ENCODE measurements around the gene NUP98. TPM values are rescaled to one million over a fixed set of nuclear protein-coding genes. Genes with fewer than 3 reads are reported as not detected.

The NUP98 gene
- total RNA-seq, 1 donor from 2014 or later: 129 TPM

DNA sequence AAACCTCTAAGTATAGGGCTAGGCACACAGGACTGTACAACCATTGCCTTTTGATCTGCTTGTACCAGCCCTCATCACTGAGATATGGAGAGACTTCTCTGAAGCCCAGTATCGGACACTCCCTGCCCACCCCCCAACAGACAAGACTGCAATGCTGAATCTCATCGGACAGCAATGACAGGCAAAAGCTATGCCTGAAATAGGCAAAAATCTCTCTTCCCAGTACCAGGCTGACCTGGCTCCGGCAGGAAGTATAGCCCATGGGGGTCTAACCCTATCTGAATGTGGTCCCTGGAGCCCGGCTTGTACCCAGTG lies 37.0 kb upstream of the NUP98 start:
- Mint-ChIP-seq H3K27ac (peak overlapping the region; percentile 85), H3K4me1 (peaks cover 80% of the 10 kb centered on the region), H3K36me3 (ENCODE audit: low read depth) (peaks cover 80% of the 10 kb centered on the region), H3K27me3 (no peaks in the 10 kb centered on the region), H3K4me3 (peak overlapping the region; percentile 93), H3K9me3 (no peaks in the 10 kb centered on the region)
- intact Hi-C loops (cut with micrococcal nuclease): no loop called here
- DNase-seq: no peak

DNA sequence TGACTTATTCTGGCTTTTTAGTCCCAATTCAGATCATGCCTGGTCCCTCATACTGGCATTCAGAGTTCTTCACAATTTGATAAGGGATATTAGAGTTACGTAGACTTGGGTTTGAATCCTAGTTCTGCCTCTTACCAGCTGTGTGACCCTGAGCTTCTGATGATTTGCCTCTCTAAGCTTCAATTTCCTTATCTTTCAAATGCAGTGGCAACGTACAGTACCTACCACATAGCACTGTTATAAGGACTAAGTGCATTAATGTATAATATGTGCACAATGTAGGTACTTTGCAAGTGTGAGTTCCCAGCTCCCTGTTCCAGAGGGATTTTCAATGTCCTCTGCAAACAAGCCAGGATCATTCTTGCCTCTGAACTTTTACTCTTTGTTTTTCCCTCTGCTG lies 36.1 kb upstream of the NUP98 start:
- peaks cover 76% of the 10 kb centered on the region for H3K36me3 Mint-ChIP-seq (ENCODE audit: low read depth)
- peak overlapping the region; percentile 93 for H3K4me3 Mint-ChIP-seq
- no peaks in the 10 kb centered on the region for H3K27me3 Mint-ChIP-seq
- intact Hi-C loops (cut with micrococcal nuclease): no loop called here
- H3K4me1 Mint-ChIP-seq: peaks cover 73% of the 10 kb centered on the region
- DNase-seq: no peak
- peak overlapping the region; percentile 85 for H3K27ac Mint-ChIP-seq
- no peaks in the 10 kb centered on the region for H3K9me3 Mint-ChIP-seq

DNA sequence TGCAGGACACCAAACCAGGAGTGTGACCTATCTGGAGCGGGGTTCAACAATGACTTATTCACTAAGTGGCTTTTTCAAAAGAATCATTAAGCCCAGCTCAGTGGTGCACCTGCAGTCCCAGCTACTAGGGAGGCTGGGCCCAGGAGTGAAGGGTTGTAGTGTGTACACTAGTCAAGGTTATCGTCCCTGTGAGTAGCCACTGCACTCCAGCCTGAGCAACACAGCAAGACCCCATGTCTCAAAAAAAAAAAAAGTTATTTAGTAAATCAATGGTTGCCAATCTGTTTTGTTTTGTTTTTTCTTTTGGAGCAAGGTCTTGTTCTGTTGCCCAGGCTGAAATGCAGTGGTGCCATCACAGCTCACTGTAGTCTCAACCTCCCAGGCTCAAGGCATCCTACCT lies 35.5 kb upstream of the NUP98 start:
- Mint-ChIP-seq H3K27ac (peak overlapping the region; percentile 30), H3K27me3 (no peaks in the 10 kb centered on the region), H3K36me3 (ENCODE audit: low read depth) (peaks cover 76% of the 10 kb centered on the region), H3K9me3 (no peaks in the 10 kb centered on the region), H3K4me3 (no peak overlapping the region), H3K4me1 (peaks cover 68% of the 10 kb centered on the region)
- intact Hi-C loops (cut with micrococcal nuclease): no loop called here
- DNase-seq: no peak

DNA sequence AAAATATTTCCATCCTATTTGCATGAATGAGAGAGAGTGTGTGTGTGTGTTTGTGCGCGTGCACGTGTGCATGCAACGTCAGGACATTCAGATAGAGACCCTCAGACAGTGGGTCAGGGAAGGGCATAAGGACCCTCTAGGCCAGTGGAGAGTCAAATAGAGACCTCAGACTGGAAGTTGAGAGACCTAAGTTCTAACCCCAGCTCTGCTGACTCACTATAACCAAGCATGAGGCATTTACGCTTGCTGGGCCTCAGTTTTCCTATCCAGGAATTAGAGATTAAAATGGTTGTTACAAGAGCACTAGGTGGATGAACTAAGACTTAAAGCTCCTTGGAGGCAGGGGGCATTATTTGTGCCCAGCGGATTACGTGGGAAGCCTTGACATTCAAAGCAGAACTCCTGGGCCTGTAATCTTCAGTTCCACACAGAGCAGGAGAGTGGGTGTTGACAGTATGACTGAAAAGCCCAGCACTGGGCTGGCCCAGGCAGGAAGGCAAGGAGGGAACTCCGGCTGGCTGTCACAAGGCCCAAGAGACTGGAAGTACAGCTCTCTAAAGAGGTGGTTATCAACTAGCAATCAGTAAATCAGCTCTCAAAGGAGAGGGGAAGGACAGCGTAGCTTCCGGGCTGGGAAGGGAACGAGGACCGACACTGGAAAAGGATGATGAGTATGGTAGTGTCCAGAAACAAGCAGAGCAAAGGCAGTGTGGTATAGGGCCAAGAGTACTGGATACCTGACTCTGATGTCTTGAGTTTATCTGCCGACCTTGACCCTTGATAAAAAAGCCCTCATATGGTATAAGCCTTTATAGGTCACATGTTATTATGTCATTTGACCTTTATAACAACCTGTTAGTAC lies 34.3 kb upstream of the NUP98 start:
- intact Hi-C loops (cut with micrococcal nuclease): no loop called here
- peaks cover 65% of the 10 kb centered on the region for H3K4me1 Mint-ChIP-seq
- DNase-seq: no peak
- H3K27ac Mint-ChIP-seq: peak overlapping the region; percentile 80
- no peaks in the 10 kb centered on the region for H3K27me3 Mint-ChIP-seq
- peaks cover 82% of the 10 kb centered on the region for H3K36me3 Mint-ChIP-seq (ENCODE audit: low read depth)
- no peaks in the 10 kb centered on the region for H3K9me3 Mint-ChIP-seq
- H3K4me3 Mint-ChIP-seq: peak overlapping the region; percentile 49

DNA sequence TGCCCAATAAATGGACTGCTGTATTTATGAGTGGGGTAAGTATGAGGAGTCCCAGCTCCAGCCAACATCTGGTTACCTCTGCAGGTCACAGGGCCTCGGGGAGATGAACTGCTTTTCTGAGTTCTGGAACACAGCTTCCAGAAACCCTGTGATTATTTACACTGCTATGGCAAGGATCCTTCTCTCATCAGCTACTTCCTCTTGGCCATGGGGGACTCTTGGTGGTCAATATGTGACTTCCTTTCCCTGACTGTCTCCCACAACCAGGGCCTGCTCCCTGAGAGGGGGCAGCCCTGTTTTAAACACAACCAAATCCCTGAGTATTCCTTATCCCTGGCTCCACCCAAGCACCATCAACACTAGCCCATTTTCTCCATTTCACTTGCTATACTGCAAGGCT lies 33.4 kb upstream of the NUP98 start:
- H3K27me3 Mint-ChIP-seq: no peaks in the 10 kb centered on the region
- H3K4me1 Mint-ChIP-seq: peaks cover 65% of the 10 kb centered on the region
- intact Hi-C loops (cut with micrococcal nuclease): no loop called here
- H3K4me3 Mint-ChIP-seq: no peak overlapping the region
- no peaks in the 10 kb centered on the region for H3K9me3 Mint-ChIP-seq
- DNase-seq: no peak
- H3K27ac Mint-ChIP-seq: peak overlapping the region; percentile 80
- peaks cover 84% of the 10 kb centered on the region for H3K36me3 Mint-ChIP-seq (ENCODE audit: low read depth)

DNA sequence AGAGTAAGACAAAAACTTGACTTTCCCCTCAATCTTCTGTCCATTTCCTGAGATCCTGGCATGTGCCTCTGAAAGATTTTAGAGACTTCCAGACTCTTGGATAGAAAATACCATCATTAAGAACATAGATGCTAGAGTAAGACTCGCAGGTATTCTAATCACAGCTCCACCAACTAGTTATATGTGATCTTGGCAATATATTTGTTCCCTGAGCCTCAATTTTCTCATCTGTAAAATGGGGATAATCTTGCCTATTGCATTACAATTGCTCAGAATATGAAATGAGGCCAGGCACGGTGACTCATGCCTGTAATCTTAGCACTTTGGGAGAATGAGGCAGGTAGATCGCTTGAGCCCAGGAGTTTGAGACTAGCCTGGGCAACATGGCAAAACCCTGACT lies 32.7 kb upstream of the NUP98 start:
- intact Hi-C loops (cut with micrococcal nuclease): no loop called here
- DNase-seq: no peak
- H3K9me3 Mint-ChIP-seq: no peaks in the 10 kb centered on the region
- H3K4me3 Mint-ChIP-seq: no peak overlapping the region
- no peaks in the 10 kb centered on the region for H3K27me3 Mint-ChIP-seq
- H3K4me1 Mint-ChIP-seq: peaks cover 61% of the 10 kb centered on the region
- peaks cover 80% of the 10 kb centered on the region for H3K36me3 Mint-ChIP-seq (ENCODE audit: low read depth)
- H3K27ac Mint-ChIP-seq: peak overlapping the region; percentile 25

DNA sequence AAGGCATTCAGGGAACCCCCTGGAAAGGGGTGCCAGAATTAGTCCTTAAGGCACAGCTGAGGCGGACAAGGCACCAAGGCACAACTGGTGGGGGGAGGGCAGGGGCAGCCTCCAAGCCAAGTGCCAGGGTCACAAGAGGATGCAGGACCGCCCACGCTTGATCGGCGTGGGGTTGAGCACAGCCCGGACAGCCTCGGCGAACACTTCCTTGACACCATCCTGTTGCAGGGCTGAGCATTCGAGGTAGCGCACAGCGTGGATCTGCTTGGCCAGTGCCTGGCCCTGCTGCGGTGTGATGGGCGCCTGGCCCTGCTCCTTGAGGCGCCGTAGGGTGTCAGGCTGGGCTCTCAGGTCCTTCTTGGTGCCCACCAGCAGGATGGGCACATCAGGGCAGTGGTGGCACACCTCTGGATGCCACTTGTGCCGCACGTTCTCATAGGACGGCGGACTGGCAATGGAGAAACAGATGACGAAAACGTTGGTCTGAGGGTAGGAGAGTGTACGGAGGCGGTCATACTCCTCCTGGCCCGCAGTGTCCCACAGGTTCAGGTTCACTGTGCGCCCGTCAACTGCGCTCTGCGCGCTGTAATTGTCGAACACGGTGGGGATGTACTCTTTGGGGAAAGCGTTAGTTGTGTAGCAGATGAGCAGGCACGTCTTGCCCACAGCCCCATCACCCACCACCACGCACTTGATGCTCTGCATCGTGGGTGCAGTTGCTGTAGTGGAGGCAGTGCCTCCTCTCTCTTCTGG lies 30.3 kb upstream of the NUP98 start:
- Mint-ChIP-seq H3K4me1 (peaks cover 51% of the 10 kb centered on the region), H3K27me3 (no peaks in the 10 kb centered on the region), H3K9me3 (no peaks in the 10 kb centered on the region), H3K4me3 (no peak overlapping the region), H3K27ac (no peak overlapping the region), H3K36me3 (ENCODE audit: low read depth) (peaks cover 69% of the 10 kb centered on the region)
- intact Hi-C loops (cut with micrococcal nuclease): no loop called here
- no peak for DNase-seq

DNA sequence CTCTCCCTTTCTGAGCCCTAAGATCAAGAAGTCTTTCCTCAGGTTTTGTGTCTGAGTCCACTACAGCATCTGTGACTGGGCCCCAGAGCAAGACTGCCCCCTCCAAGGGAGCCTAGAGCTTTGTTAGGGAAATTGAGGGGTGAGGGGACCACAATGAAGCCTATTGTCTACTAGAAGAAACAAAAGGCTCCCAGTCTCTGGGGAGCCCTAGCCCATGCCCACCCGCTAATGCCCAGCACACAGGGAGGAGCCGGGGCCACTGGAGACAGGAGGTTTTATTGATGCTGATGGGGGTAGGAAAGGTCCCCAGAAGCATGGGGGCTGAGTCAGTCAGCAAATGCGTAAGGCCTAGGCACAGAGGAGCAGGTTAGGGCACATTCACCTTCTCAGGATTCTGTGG lies 29.4 kb upstream of the NUP98 start:
- Mint-ChIP-seq H3K36me3 (ENCODE audit: low read depth) (peaks cover 64% of the 10 kb centered on the region), H3K4me3 (no peak overlapping the region), H3K4me1 (peaks cover 42% of the 10 kb centered on the region), H3K27ac (peak overlapping the region; percentile 47), H3K27me3 (no peaks in the 10 kb centered on the region), H3K9me3 (no peaks in the 10 kb centered on the region)
- DNase-seq: no peak
- intact Hi-C loops (cut with micrococcal nuclease): no loop called here

DNA sequence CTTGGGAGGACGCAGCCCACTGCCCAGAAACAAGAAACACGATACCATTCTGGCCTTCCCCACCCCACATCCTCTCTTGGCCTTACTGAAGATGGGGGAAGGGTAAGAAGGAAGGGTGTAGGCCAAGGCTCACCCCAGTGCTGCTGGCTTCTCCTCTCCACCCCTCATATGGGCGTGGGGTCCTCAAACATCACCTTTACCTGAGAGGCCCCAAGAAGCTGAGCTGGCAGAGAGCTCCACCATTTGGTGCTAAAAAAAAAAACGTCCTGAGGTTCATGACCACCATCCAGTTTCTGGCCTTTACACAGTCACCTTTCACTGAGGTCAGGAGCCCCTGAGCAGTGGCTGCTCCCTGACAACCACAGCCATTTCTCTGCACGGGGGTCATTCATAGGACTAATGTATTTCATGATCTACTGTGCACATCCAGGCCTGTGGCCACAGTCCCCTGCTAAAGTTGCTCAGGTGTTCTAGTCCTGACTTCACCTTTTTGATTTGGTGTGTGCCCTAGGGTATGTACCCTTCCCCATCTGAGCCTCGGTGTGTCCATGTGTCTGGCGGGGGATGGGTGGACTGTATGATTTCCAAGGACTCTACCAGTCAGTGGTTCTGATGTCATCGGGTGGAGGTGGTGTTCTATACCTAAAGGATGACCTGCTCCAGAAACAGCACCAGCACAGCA lies 28.3 kb upstream of the NUP98 start:
- Mint-ChIP-seq H3K4me3 (no peak overlapping the region), H3K4me1 (peaks cover 32% of the 10 kb centered on the region), H3K36me3 (ENCODE audit: low read depth) (peaks cover 53% of the 10 kb centered on the region), H3K27ac (peak overlapping the region; percentile 47), H3K9me3 (no peaks in the 10 kb centered on the region), H3K27me3 (no peaks in the 10 kb centered on the region)
- intact Hi-C loops (cut with micrococcal nuclease): loop anchor here (2.0 kb wide), 1 partner anchor 15 kb away; the partner anchor contains the start of gene RHOG
- no peak for DNase-seq

DNA sequence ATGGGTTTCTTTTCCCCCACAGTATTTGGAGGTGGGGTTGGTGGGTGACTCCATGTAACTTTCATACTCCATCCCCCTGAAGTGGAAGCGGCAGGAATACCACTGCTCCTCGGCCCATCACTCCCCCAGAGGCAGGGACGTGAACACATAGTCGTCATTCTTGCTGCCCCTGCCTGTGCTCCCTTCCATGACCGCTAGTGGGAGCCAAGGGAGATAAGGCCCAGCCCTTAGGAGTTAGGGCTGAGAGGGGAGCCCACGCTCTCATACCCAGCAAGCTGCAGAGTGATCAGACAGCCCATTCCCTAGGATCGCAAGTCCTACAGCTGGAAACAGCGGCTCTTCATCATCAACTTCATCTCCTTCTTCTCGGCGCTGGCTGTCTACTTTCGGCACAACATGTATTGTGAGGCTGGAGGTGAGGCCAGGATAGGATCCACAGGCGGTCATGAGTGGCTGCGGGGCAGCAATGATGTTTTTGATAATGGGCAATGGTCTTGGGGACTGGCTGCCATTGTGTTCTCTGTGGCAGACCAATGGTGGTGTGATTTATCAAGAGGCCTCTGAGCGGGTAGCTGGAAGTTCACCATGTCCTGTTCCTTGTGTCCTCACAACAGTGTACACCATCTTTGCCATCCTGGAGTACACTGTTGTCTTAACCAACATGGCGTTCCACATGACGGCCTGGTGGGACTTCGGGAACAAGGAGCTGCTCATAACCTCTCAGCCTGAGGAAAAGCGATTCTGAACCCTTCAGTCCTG lies 27.5 kb upstream of the NUP98 start:
- peaks cover 48% of the 10 kb centered on the region for H3K36me3 Mint-ChIP-seq (ENCODE audit: low read depth)
- H3K27me3 Mint-ChIP-seq: no peaks in the 10 kb centered on the region
- peak; percentile 94 for DNase-seq
- H3K27ac Mint-ChIP-seq: peak overlapping the region; percentile 71
- no peaks in the 10 kb centered on the region for H3K9me3 Mint-ChIP-seq
- H3K4me3 Mint-ChIP-seq: no peak overlapping the region
- intact Hi-C loops (cut with micrococcal nuclease): loop anchor here (1.0 to 2.0 kb wide), 2 partner anchors 16 to 247 kb away; partner anchors contain the start of gene RHOG
- H3K4me1 Mint-ChIP-seq: peaks cover 27% of the 10 kb centered on the region

DNA sequence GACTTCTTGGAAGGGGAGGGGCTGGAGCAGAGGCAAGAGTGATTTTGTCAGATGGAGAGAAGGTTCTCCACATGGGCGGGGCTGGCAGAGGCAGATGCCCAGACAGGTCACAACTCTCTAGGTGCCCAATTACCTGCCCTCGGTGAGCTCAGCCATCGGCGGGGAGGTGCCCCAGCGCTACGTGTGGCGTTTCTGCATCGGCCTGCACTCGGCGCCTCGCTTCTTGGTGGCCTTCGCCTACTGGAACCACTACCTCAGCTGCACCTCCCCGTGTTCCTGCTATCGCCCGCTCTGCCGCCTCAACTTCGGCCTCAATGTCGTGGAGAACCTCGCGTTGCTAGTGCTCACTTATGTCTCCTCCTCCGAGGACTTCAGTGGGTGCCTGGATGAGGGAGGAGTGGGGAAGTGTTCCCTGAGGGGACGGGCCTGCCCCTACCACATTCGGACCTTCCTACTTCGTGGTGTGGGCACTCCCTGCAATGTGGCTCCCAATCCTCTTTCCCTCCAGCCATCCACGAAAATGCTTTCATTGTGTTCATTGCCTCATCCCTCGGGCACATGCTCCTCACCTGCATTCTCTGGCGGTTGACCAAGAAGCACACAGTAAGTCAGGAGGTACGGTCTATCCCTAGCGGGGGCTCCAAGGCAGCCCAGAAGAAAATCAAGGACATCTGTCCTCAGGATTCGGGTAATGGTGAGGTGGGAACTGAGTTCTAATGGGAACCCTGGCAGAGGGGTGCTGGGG lies 26.6 kb upstream of the NUP98 start:
- Mint-ChIP-seq H3K27ac (peak overlapping the region; percentile 71), H3K4me3 (no peak overlapping the region), H3K36me3 (ENCODE audit: low read depth) (peaks cover 42% of the 10 kb centered on the region), H3K4me1 (peaks cover 27% of the 10 kb centered on the region), H3K27me3 (no peaks in the 10 kb centered on the region), H3K9me3 (no peaks in the 10 kb centered on the region)
- DNase-seq: no peak
- intact Hi-C loops (cut with micrococcal nuclease): loop anchor here (1.0 to 2.0 kb wide), 2 partner anchors 17 to 248 kb away; partner anchors contain the start of gene RHOG

DNA sequence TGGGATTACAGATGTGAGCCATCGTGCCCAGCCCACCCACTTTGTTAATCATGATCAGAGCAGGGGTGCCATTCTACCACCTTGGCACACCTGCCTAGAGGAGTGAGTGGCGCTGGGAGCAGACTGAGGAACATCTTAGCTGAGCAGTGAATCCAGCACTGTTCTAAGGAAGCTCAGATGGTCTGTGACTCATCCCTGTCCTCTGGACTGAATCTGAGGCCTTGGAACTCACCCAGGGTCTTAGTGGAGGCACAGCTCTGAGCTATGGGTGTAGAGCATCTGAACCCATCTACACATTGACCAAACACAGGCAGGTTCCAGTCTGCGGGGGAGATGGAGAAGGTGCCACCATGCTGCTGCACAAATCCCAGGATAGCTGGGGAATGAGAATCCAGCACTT lies 25.9 kb upstream of the NUP98 start:
- no peak overlapping the region for H3K27ac Mint-ChIP-seq

DNA sequence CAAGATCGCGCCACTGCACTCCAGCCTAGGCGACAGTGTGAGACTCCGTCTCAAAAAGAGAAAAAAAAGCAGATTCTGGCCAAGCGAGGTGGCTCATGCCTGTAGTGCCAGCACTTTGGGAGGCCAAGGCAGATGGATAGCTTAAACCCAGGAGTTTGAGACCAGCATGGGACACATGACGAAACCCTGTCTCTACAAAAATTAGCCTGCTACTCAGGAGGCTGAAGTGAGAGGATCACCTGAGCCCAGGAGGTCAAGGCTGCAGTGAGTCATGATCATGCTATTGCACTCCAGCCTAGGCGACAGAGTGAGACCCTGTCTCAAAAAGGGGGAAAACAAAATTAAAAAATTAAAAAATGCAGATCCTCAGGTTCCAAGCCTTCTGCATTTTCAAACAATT lies 25.0 kb upstream of the NUP98 start:
- no peaks in the 10 kb centered on the region for H3K27me3 Mint-ChIP-seq
- H3K27ac Mint-ChIP-seq: no peak overlapping the region
- H3K36me3 Mint-ChIP-seq (ENCODE audit: low read depth): peaks cover 36% of the 10 kb centered on the region
- DNase-seq: no peak
- H3K4me1 Mint-ChIP-seq: peaks cover 24% of the 10 kb centered on the region
- intact Hi-C loops (cut with micrococcal nuclease): no loop called here
- H3K4me3 Mint-ChIP-seq: no peak overlapping the region
- H3K9me3 Mint-ChIP-seq: no peaks in the 10 kb centered on the region

More for the DNA sequence above, 25.9 kb upstream of the NUP98 start:
- Mint-ChIP-seq H3K9me3 (no peaks in the 10 kb centered on the region), H3K4me3 (no peak overlapping the region), H3K36me3 (ENCODE audit: low read depth) (peaks cover 41% of the 10 kb centered on the region), H3K4me1 (peaks cover 27% of the 10 kb centered on the region), H3K27me3 (no peaks in the 10 kb centered on the region)
- intact Hi-C loops (cut with micrococcal nuclease): no loop called here
- no peak for DNase-seq

Data from activated CD4-positive, alpha-beta T cell treated with anti-CD3 and anti-CD28 coated beads, Interleukin-2, amount 10 ng/mL, durations not matched to agents 24 days and 14 days (primary cell).